Putamen (tissue), 1 donor: ENCODE results near the gene ZNF879.

ENCODE experiments used
- DNase-seq: peaks from one replicate; pipeline ENCODE4 v3.0.0-alpha.2; 2016; ENCODE audit warnings: low spot score

Gene ZNF879

GRCh38 chr5:179023528-179024189 is at the start of gene ZNF879:
TSS of gene ZNF879 (plus strand) at chr5:179023804. CDS start at chr5:179025005, 1,201 bp downstream.
- peak; percentile 93 for DNase-seq

- DNase-seq, result no peak
These were observed 42.2 kb upstream of the ZNF879 start for GRCh38 chr5:178981381-178981780.

- no peak for DNase-seq
These were observed 40.7 kb upstream of the ZNF879 start for GRCh38 chr5:178982941-178983340.

GRCh38 chr5:178983728-178984127 is 39.9 kb upstream of the ZNF879 start:
- DNase-seq, result no peak

GRCh38 chr5:178984145-178985072 is 39.2 kb upstream of the ZNF879 start:
- no peak for DNase-seq

- no peak for DNase-seq
These were observed 37.2 kb upstream of the ZNF879 start for GRCh38 chr5:178986326-178986960.

- DNase-seq, result no peak
These were observed 35.0 kb upstream of the ZNF879 start for GRCh38 chr5:178988436-178989220.

GRCh38 chr5:178989311-178989710 is 34.3 kb upstream of the ZNF879 start:
- no peak for DNase-seq

- no peak for DNase-seq
These were observed 33.1 kb upstream of the ZNF879 start for GRCh38 chr5:178990491-178990890.

GRCh38 chr5:178991190-178992145 is 32.1 kb upstream of the ZNF879 start:
- no peak for DNase-seq

GRCh38 chr5:178992291-178992895 is 31.2 kb upstream of the ZNF879 start:
- no peak for DNase-seq

GRCh38 chr5:178993236-178993765 is 30.3 kb upstream of the ZNF879 start:
- DNase-seq, result no peak

GRCh38 chr5:178993955-178994579 is 29.5 kb upstream of the ZNF879 start:
- no peak for DNase-seq

GRCh38 chr5:178994580-178995340 is 28.8 kb upstream of the ZNF879 start, which contains the start of gene GRM6:
TSS of gene GRM6 (minus strand) at chr5:178995320. CDS start at chr5:178994944, 376 bp downstream.
- DNase-seq, result no peak

- no peak for DNase-seq
These were observed 28.3 kb upstream of the ZNF879 start for GRCh38 chr5:178995341-178995690.

- DNase-seq, result no peak
These were observed 27.4 kb upstream of the ZNF879 start for GRCh38 chr5:178996156-178996555.

- no peak for DNase-seq
These were observed 26.4 kb upstream of the ZNF879 start for GRCh38 chr5:178997191-178997590.

- no peak for DNase-seq
These were observed 25.2 kb upstream of the ZNF879 start for GRCh38 chr5:178998441-178998840.

- no peak for DNase-seq
These were observed 17.0 kb upstream of the ZNF879 start for GRCh38 chr5:179006564-179006963.
